GM12878 (cell line): Measurements from ENCODE around the gene ZNF22. TPM values are rescaled to one million over a fixed set of nuclear protein-coding genes. Genes with fewer than 3 reads are reported as not detected.

Experiments used
- ATAC-seq: fragments of 200-7000 bp; cut with Tn5 transposase; 3 replicates; pipeline ENCODE4 v1.9.1; 2020; ENCODE audit warnings: mild to moderate bottlenecking, moderate library complexity
- BruUV-seq: library from RNA; stranded (reverse); fragments of 400-500 nt; replicated peaks from 2 replicates; lab custom pipeline; 2021; lab: Mats Ljungman, UMichigan
- CTCF ChIA-PET: fragments of 300-600 bp; sonication (Branson Sonifier 250); formaldehyde crosslinking; extraction: SDS; loops from one replicate; lab custom pipeline; 2021; ENCODE audit warnings: inconsistent platforms; lab: Yijun Ruan, JAX
- POLR2A ChIA-PET: fragments of 350-600 bp; formaldehyde crosslinking; extraction: SDS; loops from one replicate; lab custom pipeline; 2021; ENCODE audit warnings: inconsistent platforms; lab: Charles Lee
- RAD21 ChIA-PET: fragments of 300-600 bp; sonication (Branson Sonifier 250); formaldehyde crosslinking; loops from one replicate; lab custom pipeline; 2023; ENCODE audit warnings: antibody characterized with exemption; ENCODE audit not compliant: unreplicated experiment; lab: Charles Lee
- SMC1A ChIA-PET: fragments of 300-600 bp; sonication (Branson Sonifier 250); formaldehyde crosslinking; loops from one replicate; lab custom pipeline; 2023; ENCODE audit not compliant: unreplicated experiment, uncharacterized antibody; lab: Charles Lee
- DNase-seq: peaks from one replicate; pipeline ENCODE4 v3.0.0-alpha.2; 2011; ENCODE audit warnings: low read depth, low spot score
- FAIRE-seq: peaks from 3 replicates; lab custom pipeline; 2011; peaks lifted over from hg19 to GRCh38; lab: Jason Lieb, UNC
- H2AFZ ChIP-seq: 2 replicates; pipeline ENCODE4 v1.6.0; 2011; ENCODE audit warnings: low read depth, low read length, control low read depth; ENCODE audit not compliant: control insufficient read depth
- H3K27ac ChIP-seq: 2 replicates; pipeline ENCODE4 v1.5.1; 2011; ENCODE audit warnings: control low read depth; ENCODE audit not compliant: control insufficient read depth, insufficient read depth
- H3K27me3 ChIP-seq, 2 experiments: replicated peaks in 1 of 2; 2 replicates each; pipeline versions ENCODE4 v1.6.0 to v1.6.1; 2011; ENCODE audit warnings: low read length in 1 of 2; ENCODE audit not compliant: control insufficient read depth in 2 of 2, insufficient read depth in 2 of 2
- H3K36me3 ChIP-seq, 2 experiments: 2 replicates each; pipeline ENCODE4 v1.5.1; 2011; ENCODE audit warnings: low read length in 1 of 2; ENCODE audit not compliant: control insufficient read depth in 2 of 2, insufficient read depth in 2 of 2
- H3K4me1 ChIP-seq: 2 replicates; pipeline ENCODE4 v1.6.1; 2011; ENCODE audit warnings: mild to moderate bottlenecking, low read length, moderate library complexity, mixed read lengths; ENCODE audit not compliant: control insufficient read depth, insufficient read depth
- H3K4me2 ChIP-seq: 2 replicates; pipeline ENCODE4 v1.6.0; 2011; ENCODE audit warnings: control low read depth; ENCODE audit not compliant: control insufficient read depth, insufficient read depth
- H3K4me3 ChIP-seq: fragments of 200-600 bp; sonication (generic); 2 replicates; pipeline ENCODE4 v1.5.1; 2016
- H3K79me2 ChIP-seq: 2 replicates; pipeline ENCODE4 v1.6.0; 2011; ENCODE audit warnings: low read length; ENCODE audit not compliant: control insufficient read depth, insufficient read depth
- H3K9ac ChIP-seq: 2 replicates; pipeline ENCODE4 v1.8.0; 2011; ENCODE audit warnings: low read length, control low read depth, mixed read lengths; ENCODE audit not compliant: control insufficient read depth, insufficient read depth
- H3K9me3 ChIP-seq: replicated peaks from 3 replicates; pipeline ENCODE4 v1.5.1; 2011; ENCODE audit warnings: mild to moderate bottlenecking, low read length; ENCODE audit not compliant: control insufficient read depth, insufficient read depth
- H4K20me1 ChIP-seq: 2 replicates; pipeline ENCODE4 v1.6.0; 2011; ENCODE audit not compliant: control insufficient read depth, insufficient read depth
- BCLAF1 ChIP-seq: fragments of 450-650 bp; IDR thresholded peaks from 2 replicates; pipeline ENCODE4 v1.6.1; 2017; ENCODE audit warnings: antibody characterized with exemption, mild to moderate bottlenecking, moderate library complexity
- DPF2 ChIP-seq: fragments of 450-650 bp; IDR thresholded peaks from 2 replicates; pipeline ENCODE4 v1.6.1; 2017; ENCODE audit warnings: mild to moderate bottlenecking
- E2F8 ChIP-seq: fragments of 450-650 bp; IDR thresholded peaks from 2 replicates; pipeline ENCODE4 v1.6.1; 2018; ENCODE audit warnings: mild to moderate bottlenecking, low read depth, moderate library complexity; ENCODE audit not compliant: partially characterized antibody
- FOXK2 ChIP-seq: fragments of 450-650 bp; IDR thresholded peaks from 2 replicates; pipeline ENCODE4 v1.6.1; 2017; ENCODE audit warnings: mild to moderate bottlenecking, moderate library complexity
- IKZF2 ChIP-seq, 2 experiments: fragments of 450-650 bp; IDR thresholded peaks; 2 replicates each; pipeline ENCODE4 v1.6.1; 2017; ENCODE audit warnings: mild to moderate bottlenecking in 2 of 2, moderate library complexity in 2 of 2
- MAX ChIP-seq: IDR thresholded peaks from 2 replicates; pipeline ENCODE4 v1.6.1; 2012; ENCODE audit warnings: low read depth, low read length, improper control_type of control experiment
- MYC ChIP-seq: IDR thresholded peaks from 2 replicates; pipeline ENCODE4 v1.6.1; 2011; ENCODE audit warnings: mild to moderate bottlenecking, low read length, moderate library complexity, inconsistent platforms; ENCODE audit not compliant: insufficient read depth, insufficient replicate concordance, insufficient read length, severe bottlenecking
- PAX5 ChIP-seq: IDR thresholded peaks from 2 replicates; pipeline ENCODE4 v1.6.1; 2011; ENCODE audit warnings: low read depth, low read length, borderline replicate concordance
- TCF3 ChIP-seq: IDR thresholded peaks from 2 replicates; pipeline ENCODE4 v1.6.1; 2012; ENCODE audit warnings: low read depth, mild to moderate bottlenecking, low read length, borderline replicate concordance; ENCODE audit not compliant: insufficient read depth
- WRNIP1 ChIP-seq: IDR thresholded peaks from 2 replicates; pipeline ENCODE4 v1.6.1; 2011; ENCODE audit warnings: low read depth, low read length, improper control_type of control experiment, borderline replicate concordance
- WGBS: methylation state at CpG from one replicate; pipeline ENCODE4 v1.1.6; 2016; ENCODE audit warnings: low lambda C conversion rate; ENCODE audit not compliant: insufficient replicate concordance, insufficient coverage; ENCODE audit errors: missing lambda C conversion rate; 5-methylcytosine and 5-hydroxymethylcytosine counted together
- in situ Hi-C: fragments of 300-500 bp; cut with MboI; formaldehyde crosslinking; loops from 9 replicates; pipeline ENCODE4 v1.14.3; 2018; ENCODE audit warnings: mixed read lengths
- intact Hi-C: fragments of 100-400 bp; cut with micrococcal nuclease; formaldehyde crosslinking; loops from one replicate; pipeline ENCODE4 v1.14.2; 2022; ENCODE audit not compliant: unreplicated experiment
- polyA plus RNA-seq, 11 experiments: library from polyadenylated mRNA; depleted of rRNA in 4 of 11; unstranded in 6 of 11; stranded (reverse) in 5 of 11; fragments of >200 nt; fragmentation: Nextera tagmentation in 4 of 11; fragmentation: Illumina TruSeq in 1 of 11; extraction: Ambion mirVana in 4 of 11; extraction: Trizol in 1 of 11; gene quantifications; 1 replicate in 1 of 11; 2 replicates in 10 of 11; pipeline versions ENCODE4 v1.2.1 to v1.2.3, GENCODE V29; 2011 to 2016; ENCODE audit warnings: inconsistent platforms in 2 of 11, missing spikeins in 2 of 11, low read depth in 1 of 11
- total RNA-seq, 4 experiments: library from RNA; depleted of rRNA in 3 of 4; stranded (reverse); fragments of >200 nt in 3 of 4; fragmentation: Illumina TruSeq in 1 of 4; extraction: Trizol in 1 of 4; gene quantifications; 2 replicates each; pipeline versions ENCODE4 v1.2.1 to v1.2.3, GENCODE V29; 2013 to 2021

ZNF22 gene
- total and polyA plus RNA-seq, 10 of the 15 experiments (the other 5 are each of a cell fraction or from before 2014, with no cell fraction given): 31.1 to 74.4 (median 43.8) TPM

GRCh38 chr10:45003432-45004000 is 2.8 kb downstream of the ZNF22 start:
- intact Hi-C loops: loop anchor here (5.0 to 10.0 kb wide), 2 partner anchors 669 to 951 kb away; partner anchors contain the start of gene ZFAND4
- Histone ChIP-seq H3K4me3 (no peak overlapping the region), H4K20me1 (no peaks in the 10 kb centered on the region), H3K9ac (no peak overlapping the region), H2AFZ (no peak overlapping the region), H3K27me3 (no peaks in the 10 kb centered on the region), H3K27ac (no peak overlapping the region), H3K36me3 (0 out of 4 replicates have a peak, but pooled peaks cover 0 to 3% of the 10 kb centered on the region in 2 experiments), H3K9me3 (peaks cover 4% of the 10 kb centered on the region), H3K79me2 (peaks cover 11% of the 10 kb centered on the region), H3K4me2 (no peak overlapping the region), H3K4me1 (peaks cover 4% of the 10 kb centered on the region; the same call in 1 of the 2 replicates)
- in situ Hi-C loops: loop anchor here (10.0 kb wide), 1 partner anchor 1021 kb away; no protein-coding TSS in a partner anchor
- RAD21 ChIA-PET: interaction anchor here (0.7 to 4.8 kb wide), 4 partner anchors 23 to 232 kb away, joined by 3 to 24 read pairs (median 4); no protein-coding TSS in a partner anchor
- SMC1A ChIA-PET: interaction anchor here (0.6 to 6.6 kb wide), 10 partner anchors 24 to 1013 kb away, joined by 3 to 48 read pairs (median 4); partner anchors contain the start of gene DEPP1
- no peak for FAIRE-seq
- TF ChIP-seq MAX (no peak), WRNIP1 (no peak), PAX5 (no peak), DPF2 (no peak), TCF3 (no peak), BCLAF1 (no peak), FOXK2 (no peak), IKZF2 (IDR thresholded peaks at IDR 0.05) (no peak), MYC (no peak), E2F8 (no peak)
- POLR2A ChIA-PET: interaction anchor here (1.7 to 2.3 kb wide), 2 partner anchors 8 to 25 kb away, joined by 6 to 7 read pairs; partner anchors contain the start of gene DEPP1
- ATAC-seq: no peak
- no TSS peak for BruUV-seq
- DNase-seq: no peak
- CTCF ChIA-PET: interaction anchor here (0.8 to 5.4 kb wide), 7 partner anchors 9 to 247 kb away, joined by 3 to 30 read pairs (median 3); no protein-coding TSS in a partner anchor
- 96% methylated on average over 10 of the region's 10 CpGs for WGBS
